Sigmoid colon (tissue), 4 donors: ENCODE data around the gene SLC38A8.

Experiments used
- POLR2A ChIP-seq, 2 donors: fragments of 450-650 bp; IDR thresholded peaks; one replicate each; pipeline ENCODE4 v1.6.1; 2016; ENCODE audit warnings: antibody characterized with exemption in 2 of 2, mild to moderate bottlenecking in 2 of 2, moderate library complexity in 2 of 2
- POLR2AphosphoS5 ChIP-seq, 4 donors: sonication (generic); formaldehyde crosslinking; IDR thresholded peaks; one replicate each; pipeline ENCODE4 v1.6.1; 2017; ENCODE audit warnings: antibody characterized with exemption in 4 of 4
- TF ChIP-seq, protein P1 (sequence below), 4 experiments: fragments of 450-650 bp in 3 of 4; fragments of 200-600 bp in 1 of 4; IDR thresholded peaks; one replicate each; pipeline ENCODE4 v1.5.1; 2016 to 2019; ENCODE audit warnings: antibody characterized with exemption in 4 of 4, mild to moderate bottlenecking in 3 of 4, moderate library complexity in 2 of 4

DNA sequence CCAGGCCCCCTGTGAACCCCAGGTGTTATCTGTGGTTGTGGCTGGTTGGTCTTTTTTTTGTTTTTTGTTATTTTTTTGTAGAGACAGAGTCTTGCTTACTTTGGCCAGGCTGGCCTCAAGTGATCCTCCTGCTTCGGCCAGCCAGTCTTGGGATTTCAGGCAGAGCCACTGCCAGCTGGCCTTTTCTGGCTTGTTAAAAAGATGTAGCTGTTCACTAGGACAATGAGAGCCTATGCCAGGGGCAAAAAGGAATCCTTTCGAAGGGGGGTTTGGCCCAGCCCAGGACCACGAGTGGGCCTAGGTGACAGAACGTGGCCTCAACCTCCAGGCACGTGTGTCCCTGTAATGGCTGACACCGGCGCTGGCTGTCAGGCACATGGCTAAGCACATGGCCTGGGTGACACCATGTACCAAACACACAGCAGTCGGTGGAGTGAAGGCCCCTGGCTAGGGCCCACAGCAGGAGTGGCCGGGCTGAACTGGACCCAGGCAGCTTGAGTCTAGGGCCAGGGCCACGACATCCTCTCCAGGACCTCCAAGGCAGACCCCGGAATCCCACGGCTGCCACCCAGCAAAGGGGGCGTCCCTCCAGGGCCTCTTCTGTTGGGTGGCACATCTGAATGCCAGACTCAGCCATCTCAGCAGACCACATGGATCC is 6.9 kb upstream of the SLC38A8 start:
- TF ChIP-seq, protein P1, sequence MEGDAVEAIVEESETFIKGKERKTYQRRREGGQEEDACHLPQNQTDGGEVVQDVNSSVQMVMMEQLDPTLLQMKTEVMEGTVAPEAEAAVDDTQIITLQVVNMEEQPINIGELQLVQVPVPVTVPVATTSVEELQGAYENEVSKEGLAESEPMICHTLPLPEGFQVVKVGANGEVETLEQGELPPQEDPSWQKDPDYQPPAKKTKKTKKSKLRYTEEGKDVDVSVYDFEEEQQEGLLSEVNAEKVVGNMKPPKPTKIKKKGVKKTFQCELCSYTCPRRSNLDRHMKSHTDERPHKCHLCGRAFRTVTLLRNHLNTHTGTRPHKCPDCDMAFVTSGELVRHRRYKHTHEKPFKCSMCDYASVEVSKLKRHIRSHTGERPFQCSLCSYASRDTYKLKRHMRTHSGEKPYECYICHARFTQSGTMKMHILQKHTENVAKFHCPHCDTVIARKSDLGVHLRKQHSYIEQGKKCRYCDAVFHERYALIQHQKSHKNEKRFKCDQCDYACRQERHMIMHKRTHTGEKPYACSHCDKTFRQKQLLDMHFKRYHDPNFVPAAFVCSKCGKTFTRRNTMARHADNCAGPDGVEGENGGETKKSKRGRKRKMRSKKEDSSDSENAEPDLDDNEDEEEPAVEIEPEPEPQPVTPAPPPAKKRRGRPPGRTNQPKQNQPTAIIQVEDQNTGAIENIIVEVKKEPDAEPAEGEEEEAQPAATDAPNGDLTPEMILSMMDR (IDR thresholded peaks at IDR 0.05): no peak
- TF ChIP-seq POLR2A (IDR thresholded peaks at IDR 0.05) (no peak), POLR2AphosphoS5 (IDR thresholded peaks at IDR 0.05) (no peak)
